Naive thymus-derived CD4-positive, alpha-beta T cell (primary cell): ENCODE data around the gene C9. TPM values are rescaled to one million over a fixed set of nuclear protein-coding genes. Genes with fewer than 3 reads are reported as not detected.

ENCODE experiments used
- ATAC-seq: fragments of 150-1000 bp; cut with Tn5 transposase; 2 replicates; pipeline ENCODE4 v1.10.0; 2021; ENCODE audit warnings: mild to moderate bottlenecking, moderate library complexity
- CTCF ChIA-PET: fragments of 350-600 bp; sonication (Branson Sonifier 250); formaldehyde crosslinking; loops from one replicate; lab custom pipeline; 2021; ENCODE audit warnings: antibody characterized with exemption; lab: Charles Lee
- POLR2A ChIA-PET: fragments of 350-600 bp; sonication (Branson Sonifier 250); formaldehyde crosslinking; loops from one replicate; lab custom pipeline; 2021; ENCODE audit warnings: antibody characterized with exemption, inconsistent platforms; lab: Charles Lee
- DNase-seq, 9 donors: peaks; one replicate each; pipeline versions ENCODE4 v3.0.0 to v3.0.0-alpha.2; 2020 to 2022; ENCODE audit warnings: mixed read lengths in 1 of 9
- H3K27ac ChIP-seq: one replicate; pipeline ENCODE4 v1.7.0; 2013; ENCODE audit warnings: mild to moderate bottlenecking, low read depth, low read length, moderate library complexity
- H3K27me3 ChIP-seq, 2 donors: one replicate each; pipeline ENCODE4 v1.7.0; 2013; ENCODE audit warnings: low read length in 2 of 2, mild to moderate bottlenecking in 2 of 2, moderate library complexity in 2 of 2; ENCODE audit not compliant: control insufficient read depth in 2 of 2, insufficient read depth in 2 of 2
- H3K36me3 ChIP-seq, 3 experiments: 1 replicate in 2 of 3; 2 replicates in 1 of 3; pipeline ENCODE4 v1.7.0; 2013; ENCODE audit warnings: low read length in 3 of 3, mild to moderate bottlenecking in 3 of 3, moderate library complexity in 1 of 3; ENCODE audit not compliant: insufficient read depth in 3 of 3, control insufficient read depth in 2 of 3
- H3K4me1 ChIP-seq, 2 donors: one replicate each; pipeline ENCODE4 v1.7.0; 2013; ENCODE audit warnings: low read length in 2 of 2, mild to moderate bottlenecking in 2 of 2, moderate library complexity in 1 of 2; ENCODE audit not compliant: control insufficient read depth in 2 of 2, insufficient read depth in 2 of 2
- H3K4me3 ChIP-seq: 2 replicates; pipeline ENCODE4 v1.7.0; 2013; ENCODE audit warnings: mild to moderate bottlenecking, low read length
- H3K9me3 ChIP-seq, 3 experiments: 1 replicate in 2 of 3; 2 replicates in 1 of 3; pipeline ENCODE4 v1.7.0; 2013; ENCODE audit warnings: low read length in 3 of 3; ENCODE audit not compliant: control insufficient read depth in 2 of 3
- H3K27ac Mint-ChIP-seq, 9 donors: one replicate each; pipeline ENCODE4 v1.8.0; 2020 to 2022; ENCODE audit warnings: mixed read lengths in 9 of 9, mild to moderate bottlenecking in 8 of 9, moderate library complexity in 5 of 9, inconsistent platforms in 2 of 9
- H3K27me3 Mint-ChIP-seq, 5 donors: one replicate each; pipeline ENCODE4 v1.8.0; 2021 to 2022; ENCODE audit warnings: mixed read lengths in 5 of 5, mild to moderate bottlenecking in 1 of 5
- H3K36me3 Mint-ChIP-seq, 5 donors: one replicate each; pipeline ENCODE4 v1.8.0; 2020 to 2022; ENCODE audit warnings: mixed read lengths in 5 of 5, mild to moderate bottlenecking in 3 of 5, inconsistent platforms in 1 of 5
- H3K4me1 Mint-ChIP-seq, 7 donors: one replicate each; pipeline ENCODE4 v1.8.0; 2020 to 2022; ENCODE audit warnings: mixed read lengths in 7 of 7, mild to moderate bottlenecking in 3 of 7, inconsistent platforms in 1 of 7
- H3K4me3 Mint-ChIP-seq, 10 donors: one replicate each; pipeline ENCODE4 v1.8.0; 2020 to 2022; ENCODE audit warnings: mild to moderate bottlenecking in 10 of 10, mixed read lengths in 10 of 10, moderate library complexity in 6 of 10, inconsistent platforms in 2 of 10
- H3K9me3 Mint-ChIP-seq, 11 donors: one replicate each; pipeline ENCODE4 v1.8.0; 2020 to 2022; ENCODE audit warnings: mixed read lengths in 11 of 11, mild to moderate bottlenecking in 4 of 11, inconsistent platforms in 1 of 11, moderate library complexity in 1 of 11
- intact Hi-C, 2 donors: fragments of 100-400 bp; cut with micrococcal nuclease; formaldehyde crosslinking; loops; one replicate each; pipeline ENCODE4 v1.15.1; 2023
- polyA plus RNA-seq, 2 donors: library from polyadenylated mRNA; unstranded; fragments of 300-500 nt; fragmentation: Illumina TruSeq; gene quantifications; one replicate each; pipeline ENCODE4 v1.2.3, GENCODE V29; 2021
- total RNA-seq, 6 experiments: library from RNA in 5 of 6; stranded (reverse) in 5 of 6; gene quantifications; 1 replicate in 5 of 6; 2 replicates in 1 of 6; pipeline ENCODE4 v1.2.3 and lab custom pipeline; 2021 to 2026

The C9 gene
- total and polyA plus RNA-seq, 7 experiments from 2014 or later, result not detected

GRCh38 chr5:39395521-39395920, 31.2 kb upstream of the C9 start:
- ChIA-PET POLR2A (no interaction called here), CTCF (no interaction called here)
- intact Hi-C loops, result no loop called here
- Histone ChIP-seq H3K4me1 (no peaks in the 10 kb centered on the region), H3K36me3 (no peaks in the 10 kb centered on the region), H3K27me3 (no peaks in the 10 kb centered on the region), H3K27ac (no peak overlapping the region), H3K9me3 (no peaks in the 10 kb centered on the region), H3K4me3 (no peak overlapping the region)
- Mint-ChIP-seq H3K4me1 (peaks cover 0 to 15% (median 4%) of the 10 kb centered on the region in 7 donors), H3K36me3 (no peaks in the 10 kb centered on the region), H3K4me3 (no peak overlapping the region), H3K27me3 (peaks cover 0 to 3% (median 0%) of the 10 kb centered on the region in 5 donors), H3K9me3 (no peaks in the 10 kb centered on the region), H3K27ac (no peak overlapping the region)
- ATAC-seq (no peak), DNase-seq (no peak)

- intact Hi-C loops, result no loop called here
- no peaks in the 10 kb centered on the region for H3K36me3 ChIP-seq
- no peaks in the 10 kb centered on the region for H3K27me3 ChIP-seq
- no peaks in the 10 kb centered on the region for H3K4me1 ChIP-seq
- no peaks in the 10 kb centered on the region for H3K9me3 ChIP-seq
- no peaks in the 10 kb centered on the region for H3K9me3 Mint-ChIP-seq
- ChIA-PET CTCF (no interaction called here), POLR2A (no interaction called here)
- no peaks in the 10 kb centered on the region for H3K36me3 Mint-ChIP-seq
- peaks cover 0 to 3% (median 0%) of the 10 kb centered on the region in 5 donors for H3K27me3 Mint-ChIP-seq
- peaks cover 0 to 15% (median 4%) of the 10 kb centered on the region in 7 donors for H3K4me1 Mint-ChIP-seq
- H3K4me3 ChIP-seq, result no peak overlapping the region
- DNase-seq (no peak), ATAC-seq (no peak)
- H3K27ac ChIP-seq, result no peak overlapping the region
- no peak overlapping the region for H3K27ac Mint-ChIP-seq
- no peak overlapping the region for H3K4me3 Mint-ChIP-seq
These were observed 30.7 kb upstream of the C9 start for GRCh38 chr5:39394946-39395345.

GRCh38 chr5:39390945-39391344, 26.6 kb upstream of the C9 start:
- Histone ChIP-seq H3K36me3 (no peaks in the 10 kb centered on the region), H3K27me3 (no peaks in the 10 kb centered on the region), H3K27ac (no peak overlapping the region), H3K9me3 (no peaks in the 10 kb centered on the region), H3K4me3 (no peak overlapping the region), H3K4me1 (no peaks in the 10 kb centered on the region)
- ATAC-seq (no peak), DNase-seq (no peak)
- H3K4me3 Mint-ChIP-seq, result no peak overlapping the region
- ChIA-PET CTCF (no interaction called here), POLR2A (no interaction called here)
- H3K36me3 Mint-ChIP-seq, result no peaks in the 10 kb centered on the region
- H3K4me1 Mint-ChIP-seq, result no peaks in the 10 kb centered on the region
- H3K9me3 Mint-ChIP-seq, result no peaks in the 10 kb centered on the region
- no peak overlapping the region for H3K27ac Mint-ChIP-seq
- H3K27me3 Mint-ChIP-seq, result peaks cover 0 to 8% (median 0%) of the 10 kb centered on the region in 5 donors
- intact Hi-C loops, result no loop called here

- H3K27me3 Mint-ChIP-seq, result peaks cover 0 to 12% (median 0%) of the 10 kb centered on the region in 5 donors
- DNase-seq (no peak), ATAC-seq (no peak)
- H3K9me3 ChIP-seq, result no peaks in the 10 kb centered on the region
- no peaks in the 10 kb centered on the region for H3K4me1 Mint-ChIP-seq
- no peak overlapping the region for H3K27ac ChIP-seq
- no peak overlapping the region for H3K4me3 ChIP-seq
- H3K36me3 ChIP-seq, result no peaks in the 10 kb centered on the region
- H3K27ac Mint-ChIP-seq, result no peak overlapping the region
- H3K27me3 ChIP-seq, result no peaks in the 10 kb centered on the region
- ChIA-PET CTCF (no interaction called here), POLR2A (no interaction called here)
- no peaks in the 10 kb centered on the region for H3K36me3 Mint-ChIP-seq
- no peaks in the 10 kb centered on the region for H3K4me1 ChIP-seq
- intact Hi-C loops, result no loop called here
- no peaks in the 10 kb centered on the region for H3K9me3 Mint-ChIP-seq
- H3K4me3 Mint-ChIP-seq, result no peak overlapping the region
These were observed 23.0 kb upstream of the C9 start for GRCh38 chr5:39387293-39387692.

- ATAC-seq (no peak), DNase-seq (no peak)
- intact Hi-C loops, result no loop called here
- H3K4me1 ChIP-seq, result no peaks in the 10 kb centered on the region
- no peak overlapping the region for H3K4me3 Mint-ChIP-seq
- H3K4me3 ChIP-seq, result no peak overlapping the region
- no peaks in the 10 kb centered on the region for H3K36me3 ChIP-seq
- POLR2A ChIA-PET, result no interaction called here
- no peaks in the 10 kb centered on the region for H3K36me3 Mint-ChIP-seq
- no peak overlapping the region for H3K27ac ChIP-seq
- no peaks in the 10 kb centered on the region for H3K9me3 ChIP-seq
- CTCF ChIA-PET, result interaction anchor here (1.3 kb wide), 2 partner anchors 8 to 12 kb away, joined by 3 to 4 read pairs; no protein-coding TSS in a partner anchor
- no peak overlapping the region for H3K27ac Mint-ChIP-seq
- no peaks in the 10 kb centered on the region for H3K27me3 ChIP-seq
- peaks cover 0 to 14% (median 0%) of the 10 kb centered on the region in 5 donors for H3K27me3 Mint-ChIP-seq
- no peaks in the 10 kb centered on the region for H3K9me3 Mint-ChIP-seq
- H3K4me1 Mint-ChIP-seq, result no peaks in the 10 kb centered on the region
These were observed 20.0 kb upstream of the C9 start for GRCh38 chr5:39384271-39384670.

DNA sequence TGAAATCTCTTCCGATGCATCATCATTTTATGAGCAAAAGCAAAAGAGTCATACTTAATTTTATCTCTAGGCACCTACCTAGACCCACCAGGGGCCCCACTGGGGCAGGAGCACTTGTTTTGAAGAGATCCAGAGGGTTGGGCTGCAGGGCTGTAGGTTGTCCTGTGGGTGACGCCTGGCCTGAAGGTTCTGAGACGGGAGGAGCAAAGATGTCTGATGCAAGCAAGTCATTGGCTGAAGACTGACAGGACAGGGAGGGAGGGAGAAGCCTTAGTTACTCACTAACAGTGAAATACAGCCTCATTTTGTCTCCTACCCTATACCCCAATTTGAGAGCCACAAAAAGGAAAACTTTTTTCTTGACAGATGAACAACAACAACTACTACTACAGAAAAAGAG, 17.1 kb upstream of the C9 start:
- no peak overlapping the region for H3K4me3 Mint-ChIP-seq
- H3K9me3 Mint-ChIP-seq, result no peaks in the 10 kb centered on the region
- H3K27me3 ChIP-seq, result no peaks in the 10 kb centered on the region
- DNase-seq (no peak), ATAC-seq (no peak)
- H3K4me3 ChIP-seq, result no peak overlapping the region
- no peaks in the 10 kb centered on the region for H3K4me1 ChIP-seq
- CTCF ChIA-PET, result no interaction called here
- H3K4me1 Mint-ChIP-seq, result no peaks in the 10 kb centered on the region
- H3K36me3 Mint-ChIP-seq, result no peaks in the 10 kb centered on the region
- intact Hi-C loops, result no loop called here
- H3K36me3 ChIP-seq, result no peaks in the 10 kb centered on the region
- no peak overlapping the region for H3K27ac Mint-ChIP-seq
- H3K9me3 ChIP-seq, result no peaks in the 10 kb centered on the region
- no peak overlapping the region for H3K27ac ChIP-seq
- POLR2A ChIA-PET, result no interaction called here
- peaks cover 0 to 24% (median 0%) of the 10 kb centered on the region in 5 donors for H3K27me3 Mint-ChIP-seq

DNA sequence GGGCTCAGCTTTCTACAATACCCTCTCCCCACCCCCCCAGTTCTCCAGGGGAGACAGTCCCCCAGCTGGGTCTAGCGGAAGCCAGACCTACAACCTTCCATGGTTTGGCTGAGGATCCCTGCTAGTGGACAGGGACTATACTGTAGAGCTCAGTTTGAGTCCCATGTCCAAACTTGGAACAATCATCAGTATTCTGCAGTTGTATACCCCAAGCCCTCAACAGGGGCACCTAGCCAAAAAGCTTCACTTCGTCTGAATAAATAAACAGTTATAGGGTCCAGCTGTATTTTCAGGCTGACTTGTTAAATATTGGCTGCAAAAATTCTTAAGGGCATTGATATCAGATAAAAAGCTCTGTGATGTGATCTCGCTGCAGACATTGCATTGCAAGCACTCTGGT, 15.4 kb upstream of the C9 start:
- Mint-ChIP-seq H3K36me3 (no peaks in the 10 kb centered on the region), H3K9me3 (no peaks in the 10 kb centered on the region), H3K4me3 (no peak overlapping the region), H3K27ac (no peak overlapping the region), H3K4me1 (peaks cover 0 to 1% (median 0%) of the 10 kb centered on the region in 7 donors), H3K27me3 (peaks cover 0 to 26% (median 0%) of the 10 kb centered on the region in 5 donors)
- H3K27ac ChIP-seq, result no peak overlapping the region
- no peaks in the 10 kb centered on the region for H3K36me3 ChIP-seq
- ChIA-PET POLR2A (no interaction called here), CTCF (interaction anchor here (0.9 kb wide), 1 partner anchor 166 kb away, joined by 3 read pairs; no protein-coding TSS in a partner anchor)
- no peaks in the 10 kb centered on the region for H3K9me3 ChIP-seq
- DNase-seq (no peak), ATAC-seq (no peak)
- no peaks in the 10 kb centered on the region for H3K4me1 ChIP-seq
- H3K4me3 ChIP-seq, result no peak overlapping the region
- intact Hi-C loops, result loop anchor here (5.0 kb wide), 2 partner anchors 162 to 227 kb away; partner anchors contain the start of gene FYB1 (in 2 of the 2)
- no peaks in the 10 kb centered on the region for H3K27me3 ChIP-seq
